ENCODE results near the gene NIT1. TPM values are rescaled to one million over a fixed set of nuclear protein-coding genes. Genes with fewer than 3 reads are reported as not detected.
A peak's percentile ranks its signal among the peaks of the same experiment; 100 is the strongest.

The NIT1 gene
- total and polyA plus RNA-seq, 2 of the 8 experiments (the other 6 are each of a cell fraction or from before 2014, with no cell fraction given) = 33.0 to 40.4 TPM

- H3K4ac ChIP-seq (replicated peaks; ENCODE audit: insufficient read length, low read depth, low read length) = peak within 1 kb of the TSS; percentile 19
- H2BK120ac ChIP-seq (replicated peaks; ENCODE audit: low read depth, low read length) = no peak within 1 kb of the TSS
- no peak within 1 kb of the TSS for H3K18ac ChIP-seq (ENCODE audit: extremely low read depth, low read length)
- ChIA-PET POLR2A (ENCODE audit: partially characterized antibody) (interaction anchor here (1.6 kb wide), 1 partner anchor 43 kb away, joined by 5 read pairs; the partner anchor contains the start of gene DEDD), CTCF (ENCODE audit: partially characterized antibody) (interaction anchor here (1.2 to 11.9 kb wide), 4 partner anchors 9 to 48 kb away, joined by 3 to 156 read pairs (median 49); partner anchors contain the start of genes ARHGAP30 and KLHDC9)
- DNase-seq (ENCODE audit: low read depth in 1 of 2, low spot score in 2 of 2) (no peak), FAIRE-seq (no peak)
- no peak for TF ChIP-seq POLR2AphosphoS5 (IDR thresholded peaks at IDR 0.05; ENCODE audit: low read depth, low read length)
- TF ChIP-seq CTBP2 (IDR thresholded peaks at IDR 0.05; ENCODE audit: borderline replicate concordance, insufficient read depth, insufficient read length, low read length) = no peak
- no peak for TF ChIP-seq BCL11A (IDR thresholded peaks at IDR 0.05; ENCODE audit: low read depth in 2 of 2, low read length in 2 of 2)
- TF ChIP-seq, protein P1, sequence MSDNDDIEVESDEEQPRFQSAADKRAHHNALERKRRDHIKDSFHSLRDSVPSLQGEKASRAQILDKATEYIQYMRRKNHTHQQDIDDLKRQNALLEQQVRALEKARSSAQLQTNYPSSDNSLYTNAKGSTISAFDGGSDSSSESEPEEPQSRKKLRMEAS (IDR thresholded peaks at IDR 0.05) = 0 out of 2 replicates have a peak, but pooled peaks have one; percentile 32
- no peak for TF ChIP-seq POLR2A (IDR thresholded peaks at IDR 0.05; ENCODE audit: control extremely low read depth in 1 of 2, low read depth in 2 of 2, low read length in 2 of 2)
- peak; percentile 18; the same call in 1 of the 2 replicates for TF ChIP-seq E2F6 (IDR thresholded peaks at IDR 0.05)
- no peak within 1 kb of the TSS; a peak in 2 of 4 replicates for H3K4me2 ChIP-seq (ENCODE audit: insufficient read depth in 1 of 2, low read depth in 2 of 2, low read length in 2 of 2)
- H3K36me3 ChIP-seq (ENCODE audit: control insufficient read depth in 2 of 4, insufficient read depth in 4 of 4, low read length in 3 of 4) = no peaks in the 10 kb centered on the region
- H4K91ac ChIP-seq (replicated peaks; ENCODE audit: insufficient read length, low read length) = peak within 1 kb of the TSS; percentile 15
- no peak within 1 kb of the TSS; the same call in 1 of the 2 replicates for H4K8ac ChIP-seq (ENCODE audit: extremely low read depth, insufficient read depth, low read length)
- no peak within 1 kb of the TSS for H3K23ac ChIP-seq (ENCODE audit: insufficient read length)
- H3K56ac ChIP-seq (replicated peaks; ENCODE audit: insufficient read length, low read depth, low read length) = no peak within 1 kb of the TSS
- peak within 1 kb of the TSS; percentile 64; the same call in 1 of the 2 replicates for H2AFZ ChIP-seq (ENCODE audit: low read length)
- H2BK12ac ChIP-seq (ENCODE audit: low read depth, low read length) = peak within 1 kb of the TSS; percentile 44; the same call in 1 of the 2 replicates
- H2BK20ac ChIP-seq (ENCODE audit: low read length) = no peak within 1 kb of the TSS
- no peaks in the 10 kb centered on the region for H3K27me3 ChIP-seq (replicated peaks in 1 of 4; ENCODE audit: control insufficient read depth in 3 of 4, extremely low read depth in 1 of 4, insufficient read depth in 3 of 4, low read length in 3 of 4)
- no peak within 1 kb of the TSS for H2AK5ac ChIP-seq (ENCODE audit: low read depth, low read length)
- H4K5ac ChIP-seq (ENCODE audit: insufficient read length, low read depth, low read length) = no peak within 1 kb of the TSS
- no peak within 1 kb of the TSS for H3K9ac ChIP-seq (replicated peaks in 1 of 4; ENCODE audit: extremely low read depth in 1 of 4, low read depth in 3 of 4, low read length in 3 of 4)
- no peak within 1 kb of the TSS for H3K4me3 ChIP-seq (ENCODE audit: extremely low read depth in 1 of 4, insufficient read depth in 2 of 4, low read depth in 3 of 4, low read length in 4 of 4)
- H3K14ac ChIP-seq (ENCODE audit: insufficient read length) = no peak within 1 kb of the TSS
- no peaks in the 10 kb centered on the region for H3K79me1 ChIP-seq (ENCODE audit: low read depth, low read length)
- no peaks in the 10 kb centered on the region for H4K20me1 ChIP-seq (replicated peaks in 1 of 2; ENCODE audit: control insufficient read depth in 1 of 2, insufficient read depth in 2 of 2, low read length in 2 of 2)
- H3K27ac ChIP-seq (ENCODE audit: low read depth, low read length) = no peak within 1 kb of the TSS
- no peak within 1 kb of the TSS; the same call in 1 of the 2 replicates for H2BK5ac ChIP-seq (ENCODE audit: low read depth, low read length)
- 0 out of 2 replicates have a peak within 1 kb of the TSS, but pooled peaks have one; percentile 31 for H2BK15ac ChIP-seq (ENCODE audit: low read length)
- no peaks in the 10 kb centered on the region for H3K79me2 ChIP-seq (ENCODE audit: control insufficient read depth in 1 of 2, insufficient read depth in 2 of 2, low read length in 2 of 2)
- H3K23me2 ChIP-seq (ENCODE audit: low read depth, low read length) = peaks cover 2% of the 10 kb centered on the region; the same call in 1 of the 2 replicates
- peaks cover 0 to 9% (median 0%) of the 10 kb centered on the region in 4 experiments; a peak in 3 of 7 replicates for H3K4me1 ChIP-seq (replicated peaks in 1 of 4; ENCODE audit: control insufficient read depth in 3 of 4, insufficient read depth in 4 of 4, low read length in 3 of 4)
- no peaks in the 10 kb centered on the region for H3K9me3 ChIP-seq (ENCODE audit: insufficient read depth in 2 of 2, low read depth in 1 of 2, low read length in 1 of 2)
- WGBS, 2 experiments (ENCODE audit: extremely low coverage in 1 of 2, insufficient coverage in 1 of 2, insufficient read length in 1 of 2, insufficient replicate concordance in 2 of 2, low coverage in 1 of 2, low lambda C conversion rate in 2 of 2, missing lambda C conversion rate in 1 of 2) = 74% methylated on average over 20 of the region's 22 CpGs; no CpG with 5 or more reads in 1 of the 2 experiments
Measured at GRCh38 chr1:161089251-161089924, 28.5 kb upstream of the NIT1 start, which contains the start of gene NECTIN4. NECTIN4 (minus strand) TSS chr1:161089558; CDS start chr1:161089296, 262 bp downstream.

All from H1 (cell line).